ENCODE measurements around the gene EPHB2. TPM values are rescaled to one million over a fixed set of nuclear protein-coding genes. Genes with fewer than 3 reads are reported as not detected.

The EPHB2 gene
- total RNA-seq, 4 donors from 2014 or later = 7.2 to 12.6 (median 9.1) TPM

DNA sequence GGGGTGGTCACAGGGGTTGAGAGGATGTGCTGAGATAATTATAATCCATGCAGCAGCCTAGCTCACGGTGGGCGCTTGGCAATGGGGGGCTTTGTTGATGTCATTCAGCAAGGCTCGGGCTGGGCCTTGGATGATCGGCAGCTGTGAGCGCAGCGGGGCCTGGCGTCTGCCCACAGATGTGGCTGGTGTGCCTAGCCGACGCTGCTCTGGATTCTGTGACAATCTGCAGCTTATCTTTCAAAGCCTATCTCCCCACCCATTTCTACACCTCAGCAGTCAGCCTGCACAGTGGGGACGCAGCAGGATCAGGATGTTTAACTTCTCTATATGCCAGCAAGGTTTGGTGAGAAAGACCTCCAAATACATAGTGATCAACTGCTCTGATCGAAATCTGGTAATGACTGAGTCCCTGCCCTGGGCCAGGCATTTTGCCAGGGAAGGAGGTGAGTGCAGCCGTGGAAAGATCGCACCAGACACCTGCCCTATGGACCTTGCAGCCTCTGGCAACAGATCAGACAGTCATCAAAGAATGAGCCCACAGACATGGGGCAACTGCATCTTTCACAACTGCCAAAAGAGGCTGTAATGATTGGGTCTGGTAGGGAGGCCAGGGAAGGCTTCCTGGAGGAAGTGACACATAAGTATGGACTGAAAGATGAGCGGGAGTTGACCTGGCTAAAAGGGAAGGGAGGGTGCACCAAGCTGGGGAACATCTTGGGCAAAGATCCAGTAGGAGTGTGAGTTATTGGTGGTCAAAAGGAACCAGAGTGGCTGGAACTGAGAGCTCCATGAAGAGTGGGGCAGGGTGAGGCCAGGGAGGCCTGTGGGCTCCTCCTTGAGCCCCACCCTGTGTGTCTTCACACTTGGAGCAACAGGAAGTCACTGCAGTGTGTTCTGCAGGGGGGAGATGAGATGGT lies 35.3 kb downstream of the EPHB2 start:
- no peak for TF ChIP-seq EP300 (IDR thresholded peaks at IDR 0.05)
- TF ChIP-seq CTCF (IDR thresholded peaks at IDR 0.05) = no peak
- no peak for TF ChIP-seq POLR2A (IDR thresholded peaks at IDR 0.05)
- no peak for DNase-seq (ENCODE audit: low spot score in 2 of 2)
- WGBS, 2 donors = 68 to 78% methylated on average over 14 of the region's 14 CpGs
- no peaks in the 10 kb centered on the region for H3K9me3 ChIP-seq
- H3K27me3 ChIP-seq = no peaks in the 10 kb centered on the region
- no peak overlapping the region for H3K27ac ChIP-seq
- no peak overlapping the region for H3K4me3 ChIP-seq
- H3K4me1 ChIP-seq = peaks cover 0 to 15% (median 0%) of the 10 kb centered on the region in 4 donors
- no peaks in the 10 kb centered on the region for H3K36me3 ChIP-seq

DNA sequence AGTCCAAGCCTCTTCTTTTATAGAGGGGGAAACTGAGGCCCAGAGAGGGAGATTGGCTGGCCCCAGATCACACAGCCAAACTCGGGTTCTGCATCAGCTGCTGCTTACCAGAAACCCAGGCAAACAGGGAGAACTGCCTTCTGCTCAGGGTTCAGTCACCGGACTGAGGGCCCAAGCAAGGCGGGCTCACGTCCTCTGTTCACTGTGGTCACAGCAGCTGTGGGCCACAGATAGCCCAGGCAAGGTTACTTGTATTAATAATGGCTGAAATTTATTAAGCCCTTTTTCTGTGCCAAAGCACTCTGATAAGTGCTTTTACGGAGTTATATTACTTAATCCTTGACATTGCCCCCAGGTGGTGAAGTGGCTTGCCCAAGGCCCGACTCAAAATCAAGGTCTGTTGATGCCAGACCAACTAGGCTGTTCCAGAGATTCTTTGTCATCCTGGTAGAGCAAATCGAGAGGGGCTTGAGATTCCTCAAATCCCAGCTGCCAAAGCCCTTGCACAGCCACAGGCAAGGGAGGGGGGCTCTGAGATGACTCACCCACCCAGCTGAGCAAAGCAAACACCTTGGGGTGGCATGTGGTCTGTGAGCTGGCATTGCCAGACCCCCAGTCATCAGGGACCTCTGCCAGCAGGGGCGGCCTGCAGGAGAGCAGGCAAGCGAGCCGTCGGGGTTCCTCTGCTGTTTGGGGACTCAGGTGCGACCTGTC lies 36.5 kb downstream of the EPHB2 start:
- Histone ChIP-seq H3K27ac (no peak overlapping the region), H3K36me3 (no peaks in the 10 kb centered on the region), H3K9me3 (no peaks in the 10 kb centered on the region), H3K4me1 (peaks cover 0 to 15% (median 0%) of the 10 kb centered on the region in 4 donors), H3K4me3 (no peak overlapping the region), H3K27me3 (no peaks in the 10 kb centered on the region)
- 83 to 84% methylated on average over 12 of the region's 12 CpGs for WGBS, 2 donors
- TF ChIP-seq EP300 (IDR thresholded peaks at IDR 0.05) (no peak), CTCF (IDR thresholded peaks at IDR 0.05) (no peak), POLR2A (IDR thresholded peaks at IDR 0.05) (no peak)
- DNase-seq (ENCODE audit: low spot score in 2 of 2) = no peak

DNA sequence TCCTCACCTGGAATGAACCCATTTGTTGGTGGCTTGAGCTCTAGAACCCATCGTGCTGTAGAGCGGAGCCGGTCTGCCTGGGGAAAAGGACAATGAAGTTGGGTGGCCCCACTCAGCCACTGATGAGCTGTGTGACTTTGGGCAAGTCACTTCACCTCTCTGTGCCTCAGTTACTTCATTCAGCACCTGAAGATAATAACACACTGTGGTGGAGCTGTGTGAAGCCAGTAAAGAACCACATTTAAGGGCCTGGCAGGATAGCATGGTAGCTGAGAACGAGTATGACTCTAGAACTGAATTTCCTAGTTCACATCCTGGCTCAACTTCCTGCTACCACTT lies 37.1 kb downstream of the EPHB2 start:
- Histone ChIP-seq H3K9me3 (no peaks in the 10 kb centered on the region), H3K4me1 (peaks cover 0 to 15% (median 0%) of the 10 kb centered on the region in 4 donors), H3K4me3 (no peak overlapping the region), H3K27me3 (no peaks in the 10 kb centered on the region), H3K36me3 (no peaks in the 10 kb centered on the region), H3K27ac (no peak overlapping the region)
- 85 to 92% methylated on average over 4 of the region's 4 CpGs for WGBS, 2 donors
- no peak for DNase-seq (ENCODE audit: low spot score in 2 of 2)
- TF ChIP-seq EP300 (IDR thresholded peaks at IDR 0.05) (no peak), POLR2A (IDR thresholded peaks at IDR 0.05) (no peak), CTCF (IDR thresholded peaks at IDR 0.05) (no peak)

DNA sequence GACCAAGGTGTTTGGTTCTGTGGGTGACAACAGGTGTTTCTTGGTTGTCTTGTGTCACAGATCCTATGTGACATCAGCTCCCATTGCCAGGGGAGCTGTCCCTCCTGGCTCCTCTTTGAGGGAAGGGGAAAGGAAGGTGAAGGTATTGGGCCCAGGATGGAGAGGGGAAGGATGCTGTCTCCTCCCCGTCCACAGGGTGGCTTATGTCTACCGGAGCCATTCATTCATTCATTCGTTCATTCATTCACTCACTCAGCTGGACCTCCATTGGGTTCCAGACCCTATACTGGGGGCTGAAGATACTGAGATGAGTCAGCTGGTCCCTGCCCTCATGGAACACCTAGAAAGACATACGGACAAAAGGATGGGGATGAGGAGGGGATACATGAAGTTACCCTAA lies 38.9 kb downstream of the EPHB2 start:
- Histone ChIP-seq H3K4me3 (no peak overlapping the region), H3K36me3 (no peaks in the 10 kb centered on the region), H3K9me3 (no peaks in the 10 kb centered on the region), H3K4me1 (peaks cover 0 to 26% (median 0%) of the 10 kb centered on the region in 4 donors), H3K27me3 (no peaks in the 10 kb centered on the region), H3K27ac (no peak overlapping the region)
- DNase-seq (ENCODE audit: low spot score in 2 of 2) = no peak
- no peak for TF ChIP-seq CTCF (IDR thresholded peaks at IDR 0.05)
- no peak for TF ChIP-seq EP300 (IDR thresholded peaks at IDR 0.05)
- no peak for TF ChIP-seq POLR2A (IDR thresholded peaks at IDR 0.05)
- 78 to 91% methylated on average over 4 of the region's 4 CpGs for WGBS, 2 donors
